ENCODE measurements around the gene NUDT8.
A peak's percentile ranks its signal among the peaks of the same experiment; 100 is the strongest.
"Not testable (repeated sequence)": the region's sequence is repeated elsewhere in the genome, so short reads cannot be mapped to it uniquely, and the experiment has no call there.

NUDT8 gene

GRCh38 chr11:67600324-67601029, 29.3 kb downstream of the NUDT8 start:
- TF ChIP-seq, protein P1, sequence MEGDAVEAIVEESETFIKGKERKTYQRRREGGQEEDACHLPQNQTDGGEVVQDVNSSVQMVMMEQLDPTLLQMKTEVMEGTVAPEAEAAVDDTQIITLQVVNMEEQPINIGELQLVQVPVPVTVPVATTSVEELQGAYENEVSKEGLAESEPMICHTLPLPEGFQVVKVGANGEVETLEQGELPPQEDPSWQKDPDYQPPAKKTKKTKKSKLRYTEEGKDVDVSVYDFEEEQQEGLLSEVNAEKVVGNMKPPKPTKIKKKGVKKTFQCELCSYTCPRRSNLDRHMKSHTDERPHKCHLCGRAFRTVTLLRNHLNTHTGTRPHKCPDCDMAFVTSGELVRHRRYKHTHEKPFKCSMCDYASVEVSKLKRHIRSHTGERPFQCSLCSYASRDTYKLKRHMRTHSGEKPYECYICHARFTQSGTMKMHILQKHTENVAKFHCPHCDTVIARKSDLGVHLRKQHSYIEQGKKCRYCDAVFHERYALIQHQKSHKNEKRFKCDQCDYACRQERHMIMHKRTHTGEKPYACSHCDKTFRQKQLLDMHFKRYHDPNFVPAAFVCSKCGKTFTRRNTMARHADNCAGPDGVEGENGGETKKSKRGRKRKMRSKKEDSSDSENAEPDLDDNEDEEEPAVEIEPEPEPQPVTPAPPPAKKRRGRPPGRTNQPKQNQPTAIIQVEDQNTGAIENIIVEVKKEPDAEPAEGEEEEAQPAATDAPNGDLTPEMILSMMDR (IDR thresholded peaks at IDR 0.05; ENCODE audit: extremely low read depth, insufficient read depth, missing control alignments) = no peak
- in situ Hi-C loops (cut with MboI; ENCODE audit: low pct_unique_long_range_greater_than_20kb, low sequenced_read_pairs, unreplicated experiment) = no loop called here
- DNase-seq (ENCODE audit: low spot score) = peak; percentile 64

DNA sequence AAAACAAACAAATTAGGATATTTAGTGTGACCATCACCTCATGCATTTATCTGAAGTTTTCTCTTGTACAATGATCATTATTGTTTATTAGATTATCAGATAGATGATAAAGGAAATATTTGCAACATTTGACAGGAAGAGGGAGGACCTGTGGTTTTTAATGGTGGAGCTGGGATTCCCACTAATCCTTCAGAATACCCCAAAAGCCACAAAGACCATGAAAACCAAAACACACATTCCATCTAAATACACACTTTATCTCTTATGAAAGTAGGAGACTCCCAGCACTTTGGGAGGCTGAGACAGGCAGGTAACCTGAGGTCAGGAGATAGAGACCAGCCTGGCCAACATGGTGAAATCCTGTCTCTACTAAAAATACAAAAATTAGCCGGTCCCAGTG, 30.6 kb downstream of the NUDT8 start:
- in situ Hi-C loops (cut with MboI; ENCODE audit: low pct_unique_long_range_greater_than_20kb, low sequenced_read_pairs, unreplicated experiment) = no loop called here
- TF ChIP-seq, protein P1 (IDR thresholded peaks at IDR 0.05; ENCODE audit: extremely low read depth, insufficient read depth, missing control alignments) = no peak
- no peak for DNase-seq (ENCODE audit: low spot score)

DNA sequence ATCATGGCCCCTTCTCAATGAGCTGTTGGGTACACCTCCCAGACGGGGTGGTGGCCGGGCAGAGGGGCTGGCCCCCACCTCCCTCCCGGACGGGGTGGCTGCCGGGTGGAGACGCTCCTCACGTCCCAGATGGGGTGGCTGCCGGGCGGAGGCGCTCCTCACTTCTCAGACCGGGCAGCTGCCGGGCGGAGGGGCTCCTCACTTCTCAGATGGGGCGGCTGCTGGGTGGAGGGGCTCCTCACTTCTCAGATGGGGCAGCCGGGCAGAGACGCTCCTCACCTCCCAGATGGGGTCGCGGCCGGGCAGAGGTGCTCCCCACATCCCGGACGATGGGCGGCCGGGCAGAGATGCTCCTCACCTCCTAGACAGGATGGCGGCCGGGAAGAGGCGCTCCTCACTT, 31.8 kb downstream of the NUDT8 start:
- in situ Hi-C loops (cut with MboI; ENCODE audit: low pct_unique_long_range_greater_than_20kb, low sequenced_read_pairs, unreplicated experiment) = not testable (repeated sequence)

GRCh38 chr11:67597458-67597857, 32.3 kb downstream of the NUDT8 start:
- DNase-seq (ENCODE audit: low spot score); in situ Hi-C loops (cut with MboI; ENCODE audit: low pct_unique_long_range_greater_than_20kb, low sequenced_read_pairs, unreplicated experiment): not testable (repeated sequence)

More for the DNA sequence above, 31.8 kb downstream of the NUDT8 start:
- not testable (repeated sequence) for DNase-seq (ENCODE audit: low spot score)

DNA sequence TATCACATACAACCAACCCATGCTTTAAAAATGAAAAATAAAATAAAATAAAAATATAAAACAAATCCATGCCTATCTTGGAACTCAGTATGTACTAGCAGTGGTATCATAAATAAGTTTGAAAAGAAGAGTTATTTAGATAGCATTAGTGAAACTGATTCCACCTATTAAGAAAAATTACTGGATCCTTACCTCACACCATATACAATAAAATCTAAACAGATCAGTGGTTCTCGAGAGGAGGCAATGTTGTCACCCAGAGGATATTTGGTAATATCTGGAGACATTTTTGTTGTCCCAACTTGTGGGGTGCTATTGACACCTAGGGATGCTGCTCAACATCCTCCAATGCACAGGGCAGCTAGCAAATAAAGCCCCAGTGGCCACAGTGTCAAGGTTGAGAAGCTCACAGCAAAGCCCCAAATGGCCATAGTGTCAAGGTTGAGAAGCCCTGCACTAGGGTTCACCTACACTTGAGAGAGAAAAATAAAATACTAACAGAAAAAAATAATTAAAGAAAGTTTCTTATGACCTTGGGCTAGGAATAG, 32.9 kb downstream of the NUDT8 start:
- no peak for DNase-seq (ENCODE audit: low spot score)
- TF ChIP-seq, protein P1 (IDR thresholded peaks at IDR 0.05; ENCODE audit: extremely low read depth, insufficient read depth, missing control alignments) = no peak
- in situ Hi-C loops (cut with MboI; ENCODE audit: low pct_unique_long_range_greater_than_20kb, low sequenced_read_pairs, unreplicated experiment) = no loop called here

GRCh38 chr11:67594480-67594879, 35.3 kb downstream of the NUDT8 start:
- TF ChIP-seq, protein P1 (IDR thresholded peaks at IDR 0.05; ENCODE audit: extremely low read depth, insufficient read depth, missing control alignments) = no peak
- in situ Hi-C loops (cut with MboI; ENCODE audit: low pct_unique_long_range_greater_than_20kb, low sequenced_read_pairs, unreplicated experiment) = no loop called here
- DNase-seq (ENCODE audit: low spot score) = no peak

DNA sequence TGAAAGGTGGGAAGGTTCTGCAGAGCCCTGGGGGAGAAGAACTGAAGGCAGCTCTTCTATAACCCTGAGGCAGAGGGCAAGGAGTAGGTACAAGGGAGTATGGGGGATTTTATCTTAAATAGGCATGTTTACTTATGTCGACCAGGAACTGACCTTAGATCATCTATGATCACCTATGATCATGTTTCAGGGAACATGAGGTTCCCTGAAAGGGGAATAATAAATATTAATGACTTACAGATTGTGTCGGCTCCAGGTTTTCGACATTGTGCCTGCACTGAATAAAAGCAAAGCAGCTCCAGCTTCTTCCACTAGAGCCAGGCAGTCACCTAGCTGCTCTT, 36.2 kb downstream of the NUDT8 start:
- no peak for DNase-seq (ENCODE audit: low spot score)
- in situ Hi-C loops (cut with MboI; ENCODE audit: low pct_unique_long_range_greater_than_20kb, low sequenced_read_pairs, unreplicated experiment) = no loop called here
- TF ChIP-seq, protein P1 (IDR thresholded peaks at IDR 0.05; ENCODE audit: extremely low read depth, insufficient read depth, missing control alignments) = no peak
